Activated T-cell treated with anti-CD3 and anti-CD28 coated beads, Interleukin-2, amount 50 U/mL, for 72 hours (primary cell): ENCODE measurements around the gene PIP4K2A. TPM values are rescaled to one million over a fixed set of nuclear protein-coding genes. Genes with fewer than 3 reads are reported as not detected.
"Not testable (repeated sequence)": the region's sequence is repeated elsewhere in the genome, so short reads cannot be mapped to it uniquely, and the experiment has no call there.

Experiments
- ATAC-seq, 2 donors: fragments of 150-1000 bp; cut with Tn5 transposase; replicated peaks in 1 of 2; 2 replicates each; pipeline ENCODE4 v1.10.0; 2021; ENCODE audit warnings: moderate library complexity in 2 of 2, mild to moderate bottlenecking in 1 of 2
- DNase-seq, 2 donors: peaks; one replicate each; pipeline ENCODE4 v3.0.0; 2021 to 2022; ENCODE audit warnings: mixed read lengths in 1 of 2
- H3K27ac Mint-ChIP-seq: one replicate; pipeline ENCODE4 v1.8.0; 2022; ENCODE audit warnings: mild to moderate bottlenecking, moderate library complexity, mixed read lengths
- H3K27me3 Mint-ChIP-seq: one replicate; pipeline ENCODE4 v1.8.0; 2022; ENCODE audit warnings: low read depth, mixed read lengths
- H3K36me3 Mint-ChIP-seq, 2 donors: one replicate each; pipeline ENCODE4 v1.8.0; 2022; ENCODE audit warnings: mixed read lengths in 2 of 2, mild to moderate bottlenecking in 1 of 2; ENCODE audit not compliant: insufficient read depth in 2 of 2
- H3K4me1 Mint-ChIP-seq: one replicate; pipeline ENCODE4 v1.8.0; 2022; ENCODE audit warnings: low read depth, mixed read lengths
- H3K4me3 Mint-ChIP-seq, 2 donors: one replicate each; pipeline ENCODE4 v1.8.0; 2022; ENCODE audit warnings: mild to moderate bottlenecking in 2 of 2, mixed read lengths in 2 of 2, moderate library complexity in 2 of 2
- H3K9me3 Mint-ChIP-seq, 2 donors: one replicate each; pipeline ENCODE4 v1.8.0; 2022; ENCODE audit warnings: mixed read lengths in 2 of 2
- total RNA-seq, 2 donors: library from RNA; stranded (reverse); gene quantifications; one replicate each; pipeline ENCODE4 v1.2.3, GENCODE V29; 2022

Gene PIP4K2A
- total RNA-seq, 2 donors from 2014 or later = 104 to 138 TPM

DNA sequence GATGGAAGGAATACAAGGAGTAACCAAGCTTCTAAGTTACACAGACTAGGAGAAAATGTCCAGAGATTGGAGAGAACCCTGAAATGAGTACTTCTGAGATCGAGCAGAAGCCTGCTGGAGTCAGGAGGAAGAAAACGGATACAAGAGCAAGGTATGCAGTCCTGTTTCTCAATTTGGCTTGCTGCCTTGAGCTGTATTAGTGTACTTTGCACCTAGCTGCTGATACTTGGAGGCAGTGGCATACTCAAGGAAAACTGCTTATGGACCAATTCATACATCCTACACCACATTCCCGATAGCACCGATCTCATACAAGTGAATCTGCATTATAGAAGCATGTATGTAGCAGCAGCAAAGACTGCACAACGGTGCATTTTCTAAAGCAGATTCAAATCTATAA, 14.4 kb downstream of the PIP4K2A start:
- no peaks in the 10 kb centered on the region for H3K27me3 Mint-ChIP-seq
- DNase-seq (no peak), ATAC-seq (peak in 1 of 2 donors; percentile 3)
- H3K4me3 Mint-ChIP-seq = no peak overlapping the region
- H3K36me3 Mint-ChIP-seq = peaks cover 6 to 13% of the 10 kb centered on the region in 2 donors
- H3K27ac Mint-ChIP-seq = no peak overlapping the region
- peaks cover 85% of the 10 kb centered on the region for H3K4me1 Mint-ChIP-seq
- H3K9me3 Mint-ChIP-seq = no peaks in the 10 kb centered on the region

DNA sequence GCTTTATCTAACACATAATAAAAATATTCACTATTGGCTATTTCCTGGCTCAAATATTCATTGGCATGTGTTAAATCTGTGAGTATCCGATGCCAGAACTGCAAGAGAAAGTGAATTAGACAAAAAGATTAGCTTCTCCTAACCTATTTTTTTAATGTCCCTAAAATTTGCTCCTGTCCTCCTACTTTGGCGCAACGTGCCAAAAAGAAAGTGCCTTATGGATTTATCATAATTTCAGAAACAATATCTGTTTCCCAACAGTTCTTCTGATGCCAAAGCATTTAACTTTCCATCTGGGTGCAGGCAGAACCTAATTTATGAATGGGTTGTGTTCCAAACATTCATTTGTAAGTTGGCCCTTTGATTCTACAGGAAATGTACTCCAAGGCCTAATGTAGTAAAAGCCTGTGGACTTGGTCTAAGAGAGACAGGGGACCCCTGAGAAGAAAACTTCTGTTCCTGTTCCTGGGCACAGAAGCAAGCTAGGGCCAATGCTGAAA, 15.4 kb downstream of the PIP4K2A start:
- peaks cover 85% of the 10 kb centered on the region for H3K4me1 Mint-ChIP-seq
- no peaks in the 10 kb centered on the region for H3K9me3 Mint-ChIP-seq
- no peak for ATAC-seq
- no peak overlapping the region for H3K27ac Mint-ChIP-seq
- H3K36me3 Mint-ChIP-seq = peaks cover 5 to 9% of the 10 kb centered on the region in 2 donors
- no peak overlapping the region for H3K4me3 Mint-ChIP-seq
- no peak for DNase-seq
- H3K27me3 Mint-ChIP-seq = no peaks in the 10 kb centered on the region

- no peak for DNase-seq
- ATAC-seq = no peak
- Mint-ChIP-seq H3K4me1 (peaks cover 87% of the 10 kb centered on the region), H3K4me3 (no peak overlapping the region), H3K9me3 (no peaks in the 10 kb centered on the region), H3K27ac (peak overlapping the region; percentile 75), H3K27me3 (no peaks in the 10 kb centered on the region), H3K36me3 (peaks cover 2 to 8% of the 10 kb centered on the region in 2 donors)
Observed at GRCh38 chr10:22697800-22698199, 16.6 kb downstream of the PIP4K2A start.

DNA sequence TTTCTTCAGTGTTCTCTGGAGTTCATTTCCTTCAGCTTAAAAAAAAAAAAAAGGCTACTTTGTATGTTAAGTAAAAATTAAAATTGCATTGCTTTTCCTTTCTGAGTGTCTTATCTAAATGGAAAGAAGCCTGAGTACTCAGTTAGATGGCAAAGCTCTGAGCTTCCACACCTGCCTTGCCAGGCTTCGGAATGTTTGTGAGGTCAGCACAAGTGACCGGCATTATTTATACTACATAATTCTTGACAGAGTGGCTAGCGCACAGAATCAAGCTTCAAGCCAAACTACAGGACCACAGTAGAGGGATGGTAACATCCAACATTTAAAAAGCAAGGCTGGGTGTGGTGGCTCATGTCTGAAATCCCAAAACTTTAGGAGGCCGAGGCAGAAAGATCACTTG, 17.3 kb downstream of the PIP4K2A start:
- DNase-seq = no peak
- H3K27me3 Mint-ChIP-seq = no peaks in the 10 kb centered on the region
- ATAC-seq = no peak
- peak overlapping the region; percentile 75 for H3K27ac Mint-ChIP-seq
- H3K36me3 Mint-ChIP-seq = peaks cover 3 to 4% of the 10 kb centered on the region in 2 donors
- H3K4me3 Mint-ChIP-seq = no peak overlapping the region
- no peaks in the 10 kb centered on the region for H3K9me3 Mint-ChIP-seq
- H3K4me1 Mint-ChIP-seq = peaks cover 88% of the 10 kb centered on the region

DNA sequence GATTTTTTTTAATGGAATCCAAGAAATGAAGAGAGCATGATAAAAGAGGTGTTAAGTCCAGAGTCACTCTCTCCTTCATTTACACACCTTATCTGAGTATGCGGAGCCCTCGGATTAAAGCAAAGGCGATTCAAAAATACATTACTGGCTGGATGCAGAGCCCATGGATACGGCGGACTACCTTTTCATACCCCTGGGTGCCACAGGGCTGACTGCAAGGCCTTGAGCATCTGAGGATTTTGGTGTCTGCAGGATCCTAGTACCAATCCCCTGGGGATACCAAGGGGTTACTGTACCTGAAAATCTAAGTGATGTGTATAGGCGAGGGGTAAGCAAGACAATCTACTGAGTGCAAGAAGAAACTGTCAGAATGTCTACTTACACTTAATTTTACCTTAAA, 20.5 kb downstream of the PIP4K2A start:
- Mint-ChIP-seq H3K27ac (peak overlapping the region; percentile 99), H3K36me3 (peaks cover 3 to 5% of the 10 kb centered on the region in 2 donors), H3K27me3 (no peaks in the 10 kb centered on the region), H3K4me1 (peaks cover 81% of the 10 kb centered on the region), H3K4me3 (peak overlapping the region; percentile 74 to 92), H3K9me3 (no peaks in the 10 kb centered on the region)
- no peak for DNase-seq
- ATAC-seq = peak; percentile 16 to 20

DNA sequence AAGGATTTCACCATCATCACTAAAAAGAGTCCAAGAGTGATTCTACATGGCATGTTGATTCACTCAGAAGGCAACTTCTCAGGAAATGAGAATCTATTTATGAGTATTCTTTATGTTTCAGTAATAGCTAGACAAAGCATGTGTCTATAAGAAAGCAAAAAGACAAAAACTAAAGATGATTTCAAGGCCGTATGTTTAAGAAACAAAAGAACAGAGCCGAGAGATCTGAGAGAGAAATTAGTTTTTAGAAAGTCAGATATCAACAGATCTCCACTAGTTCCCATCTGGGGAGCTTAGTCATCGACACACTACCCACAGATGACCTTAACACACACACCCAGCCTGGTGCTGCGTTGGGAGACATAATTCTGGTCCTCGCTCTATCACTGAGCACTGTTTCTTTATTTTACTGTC, 21.0 kb downstream of the PIP4K2A start:
- ATAC-seq (peak; percentile 83 to 87), DNase-seq (peak; percentile 37 to 45)
- H3K4me1 Mint-ChIP-seq = peaks cover 86% of the 10 kb centered on the region
- H3K27me3 Mint-ChIP-seq = no peaks in the 10 kb centered on the region
- peak overlapping the region; percentile 99 for H3K27ac Mint-ChIP-seq
- peaks cover 3 to 5% of the 10 kb centered on the region in 2 donors for H3K36me3 Mint-ChIP-seq
- H3K9me3 Mint-ChIP-seq = no peaks in the 10 kb centered on the region
- peak overlapping the region; percentile 74 to 92 for H3K4me3 Mint-ChIP-seq

- H3K4me1 Mint-ChIP-seq = peaks cover 91% of the 10 kb centered on the region
- DNase-seq, H3K27me3 Mint-ChIP-seq, H3K36me3 Mint-ChIP-seq, H3K4me3 Mint-ChIP-seq, ATAC-seq, H3K9me3 Mint-ChIP-seq: not testable (repeated sequence)
- H3K27ac Mint-ChIP-seq = peak overlapping the region; percentile 99
Observed at GRCh38 chr10:22692119-22692518, 22.3 kb downstream of the PIP4K2A start.

DNA sequence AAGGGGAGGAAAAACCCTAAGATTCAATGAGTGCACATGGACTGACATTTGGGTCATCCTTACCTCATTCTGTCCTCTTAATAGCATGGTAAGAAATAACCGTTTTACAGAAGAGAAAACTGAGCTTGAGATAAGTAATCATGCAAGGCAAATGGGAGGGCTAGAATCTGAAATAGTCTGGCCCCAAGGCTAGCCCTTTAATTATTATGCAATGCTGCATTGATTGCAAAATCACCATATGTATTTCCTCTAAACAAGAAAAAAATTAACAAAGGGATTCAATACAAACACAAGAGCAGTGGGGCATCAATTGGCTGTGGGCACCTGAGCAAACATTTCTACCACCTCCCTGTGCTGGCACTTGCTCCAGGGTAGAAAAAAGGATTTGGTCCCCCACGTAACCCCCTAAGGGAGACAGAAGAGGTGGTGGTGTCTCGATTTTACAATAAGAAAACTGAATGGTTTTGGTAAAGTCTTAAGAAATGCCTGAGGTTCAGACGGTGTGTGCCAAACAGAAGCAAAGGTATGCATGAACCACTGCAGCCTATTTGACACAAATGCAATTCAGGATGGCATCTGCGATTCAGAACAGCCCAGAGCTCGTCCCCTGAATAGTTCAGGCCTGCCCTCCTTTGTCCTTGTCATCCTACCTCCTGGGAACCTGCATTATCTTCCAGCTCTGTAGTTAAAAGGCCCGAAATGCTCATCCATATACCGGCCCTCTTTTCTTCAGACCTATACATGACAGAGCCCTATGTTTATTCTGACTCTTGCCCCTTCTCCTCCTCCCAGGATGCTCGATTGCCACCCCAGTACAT, 23.6 kb downstream of the PIP4K2A start:
- Mint-ChIP-seq H3K4me3 (peak overlapping the region in 1 of 2 donors; percentile 25), H3K9me3 (no peaks in the 10 kb centered on the region)

DNA sequence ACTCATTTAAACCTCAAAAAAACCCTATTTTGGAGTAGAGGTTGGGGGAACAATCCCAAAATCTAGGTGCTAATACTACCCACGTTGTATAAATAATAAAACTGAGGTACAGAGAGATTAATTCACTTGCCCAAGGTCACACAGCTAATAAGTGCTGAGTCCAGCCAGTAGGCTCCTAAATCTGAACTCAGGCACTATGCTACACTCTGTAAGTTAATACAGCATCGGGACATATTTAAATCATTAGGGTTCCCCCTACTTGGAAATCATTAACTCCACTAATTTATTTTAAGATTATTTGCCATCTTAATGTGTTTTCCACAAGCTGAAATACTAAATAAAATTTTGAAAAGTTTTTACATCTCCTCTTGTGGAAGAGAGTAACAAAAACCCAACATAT, 24.2 kb downstream of the PIP4K2A start:
- H3K4me1 Mint-ChIP-seq = peaks cover 90% of the 10 kb centered on the region
- ATAC-seq (no peak), DNase-seq (no peak)
- H3K27me3 Mint-ChIP-seq = no peaks in the 10 kb centered on the region
- peaks cover 3 to 5% of the 10 kb centered on the region in 2 donors for H3K36me3 Mint-ChIP-seq
- H3K9me3 Mint-ChIP-seq = no peaks in the 10 kb centered on the region
- H3K27ac Mint-ChIP-seq = no peak overlapping the region
- H3K4me3 Mint-ChIP-seq = no peak overlapping the region

More for the DNA sequence above, 23.6 kb downstream of the PIP4K2A start:
- DNase-seq = no peak
- Mint-ChIP-seq H3K4me1 (peaks cover 90% of the 10 kb centered on the region), H3K36me3 (peaks cover 3 to 5% of the 10 kb centered on the region in 2 donors), H3K27ac (peak overlapping the region; percentile 89), H3K27me3 (no peaks in the 10 kb centered on the region)
- no peak for ATAC-seq

DNA sequence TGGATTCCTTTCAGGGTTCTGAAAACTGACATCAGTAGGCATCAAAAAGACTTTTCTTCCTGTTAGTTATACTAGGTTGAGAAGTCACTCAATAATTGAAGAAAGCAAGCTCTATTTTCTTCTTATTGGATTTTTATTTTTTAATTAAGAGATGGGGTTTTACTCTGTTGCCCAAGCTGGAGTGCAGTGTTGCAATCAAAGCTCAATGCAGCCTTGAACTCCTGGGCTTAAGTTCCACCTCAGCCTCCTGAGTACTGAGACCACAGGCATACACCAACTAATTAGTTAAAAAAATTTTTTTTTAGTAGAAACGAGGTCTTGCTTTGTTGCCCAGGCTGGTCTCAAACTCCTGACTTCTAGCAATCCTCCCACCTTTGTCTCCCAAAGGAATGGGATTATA, 28.0 kb downstream of the PIP4K2A start:
- no peaks in the 10 kb centered on the region for H3K9me3 Mint-ChIP-seq
- peak overlapping the region; percentile 54 for H3K27ac Mint-ChIP-seq
- H3K4me1 Mint-ChIP-seq = peaks cover 88% of the 10 kb centered on the region
- DNase-seq (no peak), ATAC-seq (no peak)
- H3K4me3 Mint-ChIP-seq = no peak overlapping the region
- no peaks in the 10 kb centered on the region for H3K36me3 Mint-ChIP-seq
- H3K27me3 Mint-ChIP-seq = no peaks in the 10 kb centered on the region

- H3K27ac Mint-ChIP-seq = peak overlapping the region; percentile 54
Observed at GRCh38 chr10:22685926-22686325, 28.5 kb downstream of the PIP4K2A start.

GRCh38 chr10:22684699-22685098, 29.7 kb downstream of the PIP4K2A start:
- Mint-ChIP-seq H3K36me3 (no peaks in the 10 kb centered on the region), H3K4me3 (peak overlapping the region; percentile 78 to 85), H3K9me3 (no peaks in the 10 kb centered on the region), H3K27me3 (no peaks in the 10 kb centered on the region), H3K27ac (peak overlapping the region; percentile 95), H3K4me1 (peaks cover 92% of the 10 kb centered on the region)
- DNase-seq (no peak), ATAC-seq (no peak)

More at GRCh38 chr10:22685926-22686325, 28.5 kb downstream of the PIP4K2A start:
- Mint-ChIP-seq H3K27me3 (no peaks in the 10 kb centered on the region), H3K9me3 (no peaks in the 10 kb centered on the region), H3K4me1 (peaks cover 88% of the 10 kb centered on the region), H3K4me3 (no peak overlapping the region), H3K36me3 (no peaks in the 10 kb centered on the region)
- ATAC-seq = no peak
- DNase-seq = no peak

DNA sequence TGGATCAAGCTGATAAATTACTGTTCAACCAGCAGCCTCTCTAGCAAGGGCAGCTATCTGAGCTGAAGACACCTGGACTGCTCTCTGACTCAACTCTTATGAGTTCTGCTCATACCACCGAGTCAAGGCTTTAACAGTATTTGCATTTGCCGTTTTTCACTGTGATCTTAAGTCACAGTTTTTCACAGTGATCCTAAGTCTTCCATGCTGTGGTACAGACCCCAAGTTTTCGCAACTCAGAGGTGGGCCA, 31.3 kb downstream of the PIP4K2A start:
- H3K36me3 Mint-ChIP-seq = no peaks in the 10 kb centered on the region
- ATAC-seq = no peak
- H3K27ac Mint-ChIP-seq = peak overlapping the region; percentile 95

More for the DNA sequence above, 31.3 kb downstream of the PIP4K2A start:
- H3K4me1 Mint-ChIP-seq = peaks cover 92% of the 10 kb centered on the region
- no peaks in the 10 kb centered on the region for H3K9me3 Mint-ChIP-seq
- peak overlapping the region; percentile 78 to 85 for H3K4me3 Mint-ChIP-seq
- H3K27me3 Mint-ChIP-seq = no peaks in the 10 kb centered on the region
- DNase-seq = no peak
